ENCODE data around the gene C20orf144. TPM values are rescaled to one million over a fixed set of nuclear protein-coding genes. Genes with fewer than 3 reads are reported as not detected.

The C20orf144 gene
- total and polyA plus RNA-seq, 9 of the 15 experiments (the other 6 are each of a cell fraction or from before 2014, with no cell fraction given) = 0.04 to 0.23 (median 0.11) TPM; not detected in 2

- TF ChIP-seq THRB (CRISPR knock-in tag; conservative IDR thresholded peaks at IDR 0.05) = no peak
- 0 out of 2 replicates have a peak, but pooled peaks have one; percentile 29 for TF ChIP-seq XRCC5 (IDR thresholded peaks at IDR 0.05; ENCODE audit: low read depth, low read length)
- TF ChIP-seq RCOR1 (IDR thresholded peaks at IDR 0.05; ENCODE audit: borderline replicate concordance in 1 of 2, low read depth in 2 of 2, low read length in 2 of 2) = peak; percentile 98 to 99
- TF ChIP-seq BHLHE40 (IDR thresholded peaks at IDR 0.05; ENCODE audit: low read length) = peak; percentile 67
- no peak for TF ChIP-seq ZC3H4 (CRISPR knock-in tag; IDR thresholded peaks at IDR 0.05; ENCODE audit: borderline replicate concordance)
- TF ChIP-seq ID3 (CRISPR knock-in tag; IDR thresholded peaks at IDR 0.05) = no peak
- no peak; the same call in 1 of the 2 replicates for TF ChIP-seq ID3 (tag; IDR thresholded peaks at IDR 0.05)
- TF ChIP-seq ZNF174 (CRISPR knock-in tag; IDR thresholded peaks at IDR 0.05) = no peak
- peak; percentile 83 for TF ChIP-seq VEZF1 (CRISPR knock-in tag; IDR thresholded peaks at IDR 0.05)
- peak; percentile 80 for TF ChIP-seq MEF2A (IDR thresholded peaks at IDR 0.05; ENCODE audit: control insufficient read depth, low read depth, low read length)
- peak; percentile 81 for TF ChIP-seq PML (IDR thresholded peaks at IDR 0.05; ENCODE audit: low read length)
- TF ChIP-seq ATF3 (IDR thresholded peaks at IDR 0.05) = peak; percentile 90
- TF ChIP-seq ATF3 (CRISPR knock-in tag; conservative IDR thresholded peaks at IDR 0.05) = peak; percentile 90
- no peak for TF ChIP-seq SMARCB1 (IDR thresholded peaks at IDR 0.05; ENCODE audit: insufficient read length, low read depth)
- no peak for TF ChIP-seq ARHGAP35 (IDR thresholded peaks at IDR 0.05; ENCODE audit: partially characterized antibody)
- TF ChIP-seq MCM5 (IDR thresholded peaks at IDR 0.05; ENCODE audit: low read depth) = no peak
- TF ChIP-seq CEBPB (tag; IDR thresholded peaks at IDR 0.05) = peak; percentile 70
- peak; percentile 89 for TF ChIP-seq LEF1 (IDR thresholded peaks at IDR 0.05)
- peak; percentile 100 for TF ChIP-seq KDM1A (IDR thresholded peaks at IDR 0.05)
- TF ChIP-seq MITF (IDR thresholded peaks at IDR 0.05) = no peak
- TF ChIP-seq MTA2 (IDR thresholded peaks at IDR 0.05; ENCODE audit: low read depth) = peak; percentile 83
- TF ChIP-seq FOXK2 (conservative IDR thresholded peaks at IDR 0.05 in 1 of 2, IDR thresholded peaks at IDR 0.05 in 1 of 2; ENCODE audit: low read depth in 2 of 2) = peak; percentile 86 to 91; a peak in 3 of 4 replicates
- TF ChIP-seq TRIM24 (IDR thresholded peaks at IDR 0.05) = peak in 1 of 2 experiments; percentile 73; a peak in 3 of 4 replicates
- no peak for TF ChIP-seq ZNF511 (CRISPR knock-in tag; IDR thresholded peaks at IDR 0.05)
- TF ChIP-seq SAP30 (IDR thresholded peaks at IDR 0.05; ENCODE audit: borderline replicate concordance, insufficient read depth, low read depth, low read length, poor library complexity, severe bottlenecking) = no peak
Measured at GRCh38 chr20:33689973-33690372, 27.8 kb downstream of the C20orf144 start (continued).

Data from K562 (cell line).